Aorta (tissue), 5 donors: ENCODE data around the gene ABCD4. TPM values are rescaled to one million over a fixed set of nuclear protein-coding genes. Genes with fewer than 3 reads are reported as not detected.

Experiments used
- ATAC-seq: fragments of 200-7000 bp; cut with Tn5 transposase; one replicate; pipeline ENCODE4 v1.9.1; 2022; ENCODE audit warnings: moderate library complexity; ENCODE audit not compliant: low FRiP score
- DNase-seq, 2 donors: peaks; one replicate each; pipeline ENCODE4 v3.0.0-alpha.2; 2020
- H3K27ac ChIP-seq, 2 donors: one replicate each; pipeline ENCODE4 v1.5.1; 2013; ENCODE audit warnings: low read length in 2 of 2, mild to moderate bottlenecking in 2 of 2, moderate library complexity in 2 of 2, control low read depth in 1 of 2, inconsistent platforms in 1 of 2, low read depth in 1 of 2
- H3K27me3 ChIP-seq, 2 donors: one replicate each; pipeline ENCODE4 v1.6.1; 2013; ENCODE audit warnings: control low read depth in 1 of 2, low read length in 1 of 2, mild to moderate bottlenecking in 1 of 2, moderate library complexity in 1 of 2; ENCODE audit not compliant: insufficient read depth in 2 of 2, control insufficient read depth in 1 of 2
- H3K36me3 ChIP-seq, 2 donors: one replicate each; pipeline ENCODE4 v1.6.1; 2013; ENCODE audit warnings: control low read depth in 1 of 2, low read length in 1 of 2, mild to moderate bottlenecking in 1 of 2; ENCODE audit not compliant: insufficient read depth in 2 of 2, control insufficient read depth in 1 of 2
- H3K4me1 ChIP-seq, 2 donors: one replicate each; pipeline ENCODE4 v1.6.1; 2013; ENCODE audit warnings: low read length in 2 of 2, control low read depth in 1 of 2, mild to moderate bottlenecking in 1 of 2, moderate library complexity in 1 of 2; ENCODE audit not compliant: insufficient read depth in 2 of 2, control insufficient read depth in 1 of 2
- H3K4me3 ChIP-seq, 2 donors: one replicate each; pipeline ENCODE4 v1.5.1; 2013; ENCODE audit warnings: low read length in 2 of 2, control low read depth in 1 of 2, mild to moderate bottlenecking in 1 of 2
- H3K9me3 ChIP-seq: one replicate; pipeline ENCODE4 v1.6.1; 2013; ENCODE audit warnings: mild to moderate bottlenecking, low read length; ENCODE audit not compliant: control insufficient read depth
- WGBS, 2 donors: extraction: QIAGEN DNeasy Blood & Tissue Kit; methylation state at CpG; one replicate each; pipeline ENCODE4 v1.1.7; 2013; 5-methylcytosine and 5-hydroxymethylcytosine counted together
- intact Hi-C, 2 donors: fragments of 100-400 bp; cut with DNase I; formaldehyde crosslinking; loops; one replicate each; pipeline versions ENCODE4 v1.14.2 to v1.15.0; 2022
- polyA plus RNA-seq, 2 donors: library from polyadenylated mRNA; stranded (reverse); fragments of 200-250 nt; gene quantifications; one replicate each; pipeline ENCODE4 v1.2.3, GENCODE V29; 2013
- total RNA-seq, 2 donors: library from RNA; stranded (reverse); fragmentation: NEBNext Ultra II Directional; extraction: Animal tissue kit (Norgen Biotek cat#: 25700); gene quantifications; one replicate each; pipeline ENCODE4 v1.2.1, GENCODE V29; 2021
- donor health status: healthy with polysubstance abuse.
- donor health status: Bipolar disorder and iron deficiency.
- donor health status: DM: no; HTN: no; CAD: no.
- donor health status: DM: no; HTN: no; CAD: no.
- donor health status: DM: yes; HTN: yes; CAD: no.

The ABCD4 gene
- total and polyA plus RNA-seq, 4 donors: 10.5 to 102 (median 53.9) TPM

DNA sequence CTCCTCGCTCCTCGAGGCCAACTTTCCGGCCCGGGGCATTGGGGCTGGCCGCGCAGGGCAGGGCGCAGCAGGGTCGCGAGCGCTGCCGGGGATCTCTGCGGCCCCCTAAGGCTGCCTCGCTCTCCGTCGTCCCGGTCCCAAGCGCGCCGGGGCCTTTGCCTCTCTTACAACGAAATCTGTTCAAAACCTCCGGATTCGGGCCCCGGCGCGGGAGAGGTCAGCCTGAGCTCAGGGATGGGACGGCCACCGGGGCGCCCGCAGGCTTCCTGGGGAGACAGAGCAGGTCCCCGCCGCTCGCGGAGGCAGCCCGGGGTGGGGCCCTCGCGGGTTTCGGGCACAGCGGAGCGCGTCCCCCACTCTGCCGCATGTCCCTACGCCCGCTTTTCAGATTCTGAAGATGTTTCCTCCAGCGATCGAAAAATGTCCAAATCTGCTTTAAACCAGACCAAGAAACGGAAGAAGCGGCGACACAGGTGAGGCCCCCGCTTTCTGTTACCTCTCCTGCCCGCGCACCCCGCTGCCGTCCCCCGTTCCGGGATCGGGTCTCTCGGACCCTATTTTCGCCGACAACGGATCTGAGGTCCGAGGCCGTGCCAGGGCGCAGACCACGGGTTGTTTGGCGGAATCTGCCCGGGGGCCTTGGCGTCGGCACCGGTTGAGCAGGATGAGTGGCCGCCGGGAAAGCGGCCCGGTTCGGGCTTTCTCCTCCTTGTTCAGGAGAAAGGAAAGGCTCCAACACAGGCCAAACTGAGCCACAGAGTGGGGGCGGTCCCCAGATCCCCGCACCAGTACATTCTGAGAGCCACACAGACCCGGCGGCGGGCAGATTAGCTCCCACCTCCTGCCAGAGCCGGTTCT, 61.7 kb downstream of the ABCD4 start:
- DNase-seq (peak in 1 of 2 donors; percentile 78), ATAC-seq (peak; percentile 39)
- H3K27ac ChIP-seq: no peak overlapping the region
- intact Hi-C loops: no loop called here
- WGBS, 2 donors: 1 to 3% methylated on average over 73 to 80 of the region's 80 CpGs
- peaks cover 0 to 1% of the 10 kb centered on the region in 2 donors for H3K27me3 ChIP-seq
- H3K9me3 ChIP-seq: no peaks in the 10 kb centered on the region
- H3K36me3 ChIP-seq: no peaks in the 10 kb centered on the region
- peak overlapping the region in 1 of 2 donors; percentile 11 for H3K4me3 ChIP-seq
- H3K4me1 ChIP-seq: no peaks in the 10 kb centered on the region

GRCh38 chr14:74239848-74240793, 62.6 kb downstream of the ABCD4 start:
- H3K4me3 ChIP-seq: peak overlapping the region in 1 of 2 donors; percentile 9
- H3K9me3 ChIP-seq: no peaks in the 10 kb centered on the region
- H3K27me3 ChIP-seq: peaks cover 0 to 1% of the 10 kb centered on the region in 2 donors
- intact Hi-C loops: no loop called here
- 5 to 7% methylated on average over 94 of the region's 94 CpGs for WGBS, 2 donors
- peak; percentile 6 for ATAC-seq
- no peak for DNase-seq
- no peak overlapping the region for H3K27ac ChIP-seq
- no peaks in the 10 kb centered on the region for H3K4me1 ChIP-seq
- H3K36me3 ChIP-seq: no peaks in the 10 kb centered on the region

DNA sequence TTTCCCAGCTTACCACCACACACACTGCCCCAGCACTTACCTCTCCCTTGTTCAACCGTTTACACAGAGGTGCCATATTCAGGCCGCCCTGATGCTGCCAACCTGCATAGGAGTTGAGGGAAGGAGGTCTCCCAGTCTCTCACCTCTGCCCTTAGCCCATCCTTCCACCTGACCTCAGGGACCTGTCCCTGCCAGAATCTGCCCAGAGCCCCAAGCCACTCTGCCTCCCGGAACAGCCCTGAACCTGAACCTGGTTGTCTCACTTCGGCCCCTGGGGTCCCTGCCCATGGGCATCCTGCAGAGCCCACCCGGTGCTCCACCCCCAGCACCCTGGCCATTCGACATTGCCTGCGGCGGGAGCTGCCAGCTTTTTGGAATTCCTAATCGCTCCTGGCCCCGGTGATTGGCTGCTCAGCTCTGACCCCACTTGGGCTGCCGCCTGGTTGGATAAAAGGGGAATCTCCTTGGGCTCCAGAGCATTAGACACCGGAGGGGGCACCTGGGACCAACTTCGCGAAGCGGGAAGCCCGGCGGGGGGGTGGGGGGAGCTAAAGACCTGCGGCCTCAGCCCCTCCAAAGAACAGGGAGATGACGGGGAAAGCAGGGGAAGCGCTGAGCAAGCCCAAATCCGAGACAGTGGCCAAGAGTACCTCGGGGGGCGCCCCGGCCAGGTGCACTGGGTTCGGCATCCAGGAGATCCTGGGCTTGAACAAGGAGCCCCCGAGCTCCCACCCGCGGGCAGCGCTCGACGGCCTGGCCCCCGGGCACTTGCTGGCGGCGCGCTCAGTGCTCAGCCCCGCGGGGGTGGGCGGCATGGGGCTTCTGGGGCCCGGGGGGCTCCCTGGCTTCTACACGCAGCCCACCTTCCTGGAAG, 63.5 kb downstream of the ABCD4 start, which contains the start of gene VSX2:
TSS of gene VSX2 (plus strand) at position 476 of the 874 bp plus-strand sequence. CDS start at position 589, 113 bp downstream.
- intact Hi-C loops: no loop called here
- no peak within 1 kb of the TSS for H3K27ac ChIP-seq
- ATAC-seq (no peak), DNase-seq (no peak)
- H3K4me3 ChIP-seq: no peak within 1 kb of the TSS
- H3K9me3 ChIP-seq: no peaks in the 10 kb centered on the region
- H3K27me3 ChIP-seq: peaks cover 0 to 1% of the 10 kb centered on the region in 2 donors
- 11 to 14% methylated on average over 31 to 40 of the region's 40 CpGs for WGBS, 2 donors
- H3K4me1 ChIP-seq: no peaks in the 10 kb centered on the region
- H3K36me3 ChIP-seq: no peaks in the 10 kb centered on the region

- H3K9me3 ChIP-seq: no peaks in the 10 kb centered on the region
- H3K36me3 ChIP-seq: no peaks in the 10 kb centered on the region
- no peaks in the 10 kb centered on the region for H3K4me1 ChIP-seq
- H3K27me3 ChIP-seq: peaks cover 0 to 1% of the 10 kb centered on the region in 2 donors
- ATAC-seq (no peak), DNase-seq (no peak)
- intact Hi-C loops: no loop called here
- WGBS, 2 donors: 85 to 89% methylated on average over 4 of the region's 4 CpGs
- no peak overlapping the region for H3K27ac ChIP-seq
- no peak overlapping the region for H3K4me3 ChIP-seq
Measured at GRCh38 chr14:74237441-74237840, 65.3 kb downstream of the ABCD4 start.

Other genes starting within 250 kb of the ABCD4 start
- gene ALDH6A1, start 218.5 kb downstream of the ABCD4 start, total RNA-seq: 10 to 100 TPM; 28.4 to 33.6 TPM
- 10 to 100 TPM; 10.7 to 13.8 TPM for gene ALDH6A1, start 218.5 kb downstream of the ABCD4 start, polyA plus RNA-seq
- gene LIN52, start 218.0 kb downstream of the ABCD4 start, total RNA-seq: 10 to 100 TPM in 1 of 2 donors, 1 to 10 TPM in 1; 9.2 to 10.6 TPM
- 10 to 100 TPM in 1 of 2 donors, 1 to 10 TPM in 1; 9.0 to 13.9 TPM for gene LIN52, start 218.0 kb downstream of the ABCD4 start, polyA plus RNA-seq
- gene VSX2, start 63.5 kb downstream of the ABCD4 start, total RNA-seq: not detected
- not detected for gene VSX2, start 63.5 kb downstream of the ABCD4 start, polyA plus RNA-seq
- not detected for gene VRTN, start 45.5 kb upstream of the ABCD4 start, total RNA-seq
- not detected for gene VRTN, start 45.5 kb upstream of the ABCD4 start, polyA plus RNA-seq
- 1 to 10 TPM in 1 of 2 donors, under 1 TPM in 1; 0.94 to 1.2 TPM for gene SYNDIG1L, start 123.3 kb upstream of the ABCD4 start, total RNA-seq
- under 1 TPM; 0.38 to 0.64 TPM for gene SYNDIG1L, start 123.3 kb upstream of the ABCD4 start, polyA plus RNA-seq
- gene NPC2, start 190.4 kb upstream of the ABCD4 start, total RNA-seq: 100 to 1,000 TPM; 204 to 277 TPM
- gene NPC2, start 190.4 kb upstream of the ABCD4 start, polyA plus RNA-seq: 100 to 1,000 TPM; 245 to 389 TPM
- gene ISCA2, start 190.8 kb upstream of the ABCD4 start, total RNA-seq: 10 to 100 TPM; 12.9 to 15.9 TPM
- 10 to 100 TPM; 14.5 TPM for gene ISCA2, start 190.8 kb upstream of the ABCD4 start, polyA plus RNA-seq